K562 (cell line): ENCODE results near the gene UBE2G2. TPM values are rescaled to one million over a fixed set of nuclear protein-coding genes. Genes with fewer than 3 reads are reported as not detected.

Source experiments
- IRF2 ChIP-seq: sonication (generic); formaldehyde crosslinking; IDR thresholded peaks from 2 replicates; pipeline ENCODE4 v1.8.1; 2022; ENCODE audit warnings: mild to moderate bottlenecking, missing genetic modification reagents
- JUN ChIP-seq, 2 experiments: sonication (generic) in 1 of 2; formaldehyde crosslinking in 1 of 2; IDR thresholded peaks; 2 replicates each; pipeline versions ENCODE4 v1.6.1 to v1.8.0; 2012 to 2022; ENCODE audit warnings: borderline replicate concordance in 2 of 2, mild to moderate bottlenecking in 2 of 2, improper control_type of control experiment in 1 of 2, low read depth in 1 of 2, low read length in 1 of 2, missing genetic modification reagents in 1 of 2
- NR2F6 ChIP-seq: fragments of 450-650 bp; formaldehyde crosslinking; IDR thresholded peaks from 2 replicates; pipeline ENCODE4 v1.4.0; 2020; ENCODE audit warnings: mild to moderate bottlenecking
- RBFOX2 ChIP-seq: fragments of 200-400 bp; formaldehyde crosslinking; IDR thresholded peaks from 2 replicates; pipeline ENCODE4 v1.6.1; 2017; ENCODE audit warnings: low read depth, mild to moderate bottlenecking, low read length, moderate library complexity
- polyA plus RNA-seq, 8 experiments: library from polyadenylated mRNA; depleted of rRNA in 4 of 8; stranded (reverse) in 5 of 8; unstranded in 3 of 8; fragments of >200 nt; fragmentation: Nextera tagmentation in 2 of 8; fragmentation: Illumina TruSeq in 1 of 8; extraction: Ambion mirVana in 2 of 8; extraction: Trizol in 1 of 8; gene quantifications; 2 replicates each; pipeline versions ENCODE4 v1.2.1 to v1.2.3, GENCODE V29; 2011 to 2014; ENCODE audit warnings: inconsistent platforms in 1 of 8, missing spikeins in 1 of 8
- total RNA-seq, 7 experiments: library from RNA; depleted of rRNA in 6 of 7; stranded (reverse); fragments of >200 nt in 6 of 7; fragmentation: Illumina TruSeq in 2 of 7; extraction: Trizol in 2 of 7; gene quantifications; 2 replicates each; pipeline versions ENCODE4 v1.2.1 to v1.2.3, GENCODE V29; 2011 to 2021; ENCODE audit warnings: low replicate concordance in 1 of 7
- TF ChIP-seq, protein P1 (sequence below): fragments of 250-450 bp; sonication (Bioruptor Pico); IDR thresholded peaks from 2 replicates; pipeline ENCODE4 v1.8.0; 2022; ENCODE audit warnings: inconsistent platforms
- TF ChIP-seq, protein P2 (sequence below): fragments of 250-450 bp; sonication (Bioruptor Pico); IDR thresholded peaks from 2 replicates; pipeline ENCODE4 v1.5.0; 2020; ENCODE audit warnings: mild to moderate bottlenecking
- TF ChIP-seq, protein P3 (sequence below): sonication (generic); formaldehyde crosslinking; IDR thresholded peaks from 2 replicates; pipeline ENCODE4 v1.8.1; 2022; ENCODE audit warnings: missing genetic modification reagents
- TF ChIP-seq, protein P4 (sequence below), 2 experiments: fragments of 450-650 bp in 1 of 2; sonication (generic) in 1 of 2; formaldehyde crosslinking in 1 of 2; IDR thresholded peaks; 2 replicates each; pipeline versions ENCODE4 v1.7.1 to v1.9.0; 2016 to 2022; ENCODE audit warnings: inconsistent platforms in 1 of 2, mild to moderate bottlenecking in 1 of 2, missing genetic modification reagents in 1 of 2
- TF ChIP-seq, protein P5 (sequence below): fragments of 250-450 bp; sonication (Bioruptor Pico); IDR thresholded peaks from 2 replicates; pipeline ENCODE4 v1.8.0; 2022; ENCODE audit warnings: inconsistent platforms, mild to moderate bottlenecking, moderate library complexity, borderline replicate concordance

Gene UBE2G2
- total and polyA plus RNA-seq, 9 of the 15 experiments (the other 6 are each of a cell fraction or from before 2014, with no cell fraction given), result 47.5 to 225 (median 140) TPM

DNA sequence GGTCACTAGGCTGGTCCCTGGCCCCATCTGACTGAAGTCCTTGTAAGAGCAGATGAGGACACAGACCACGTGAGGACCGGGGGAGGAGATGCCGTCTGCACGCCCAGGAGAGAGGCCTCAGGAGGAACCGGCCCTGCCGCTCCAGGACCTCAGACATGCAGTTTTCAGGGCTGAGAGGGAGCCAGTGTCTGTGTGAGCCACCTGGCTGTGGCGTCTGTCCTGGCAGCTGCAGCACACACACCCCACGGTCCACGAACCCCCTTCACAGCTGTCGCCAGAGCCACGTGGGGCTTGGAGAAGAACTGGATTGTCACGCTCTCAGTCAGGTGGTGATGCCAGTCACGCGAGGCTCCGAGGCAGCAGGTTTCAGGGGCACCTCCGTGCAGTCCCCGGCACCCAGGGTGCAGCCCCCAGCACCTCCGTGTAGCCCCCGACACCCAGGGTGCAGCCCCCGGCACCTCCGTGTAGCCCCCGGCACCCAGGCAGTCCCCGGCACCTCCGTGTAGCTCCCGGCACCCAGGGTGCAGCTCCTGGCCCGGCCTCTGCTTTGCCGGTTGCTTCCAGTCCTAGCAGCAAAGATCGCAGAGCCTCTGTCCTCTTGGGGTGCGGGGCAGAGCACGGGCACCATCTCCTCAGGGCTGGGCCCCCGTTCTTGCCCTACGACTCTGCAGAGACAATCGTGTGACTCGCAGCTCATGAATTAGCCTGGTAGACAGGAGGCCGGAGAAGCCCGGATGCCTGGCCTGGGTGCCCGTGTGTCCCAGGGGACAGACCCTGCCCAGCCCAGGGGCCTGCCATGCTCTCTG, 35.2 kb upstream of the UBE2G2 start (continued):
- TF ChIP-seq, protein P1, sequence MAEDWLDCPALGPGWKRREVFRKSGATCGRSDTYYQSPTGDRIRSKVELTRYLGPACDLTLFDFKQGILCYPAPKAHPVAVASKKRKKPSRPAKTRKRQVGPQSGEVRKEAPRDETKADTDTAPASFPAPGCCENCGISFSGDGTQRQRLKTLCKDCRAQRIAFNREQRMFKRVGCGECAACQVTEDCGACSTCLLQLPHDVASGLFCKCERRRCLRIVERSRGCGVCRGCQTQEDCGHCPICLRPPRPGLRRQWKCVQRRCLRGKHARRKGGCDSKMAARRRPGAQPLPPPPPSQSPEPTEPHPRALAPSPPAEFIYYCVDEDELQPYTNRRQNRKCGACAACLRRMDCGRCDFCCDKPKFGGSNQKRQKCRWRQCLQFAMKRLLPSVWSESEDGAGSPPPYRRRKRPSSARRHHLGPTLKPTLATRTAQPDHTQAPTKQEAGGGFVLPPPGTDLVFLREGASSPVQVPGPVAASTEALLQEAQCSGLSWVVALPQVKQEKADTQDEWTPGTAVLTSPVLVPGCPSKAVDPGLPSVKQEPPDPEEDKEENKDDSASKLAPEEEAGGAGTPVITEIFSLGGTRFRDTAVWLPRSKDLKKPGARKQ (CRISPR knock-in tag), result no peak
- TF ChIP-seq IRF2 (CRISPR knock-in tag) (no peak), RBFOX2 (0 out of 2 replicates have a peak, but pooled peaks have one; percentile 16), NR2F6 (CRISPR knock-in tag) (no peak), JUN (IDR thresholded peaks at IDR 0.05; ENCODE audit: borderline replicate concordance, low read depth, low read length) (peak; percentile 44; the same call in 1 of the 2 replicates), JUN (CRISPR knock-in tag; IDR thresholded peaks at IDR 0.05; ENCODE audit: borderline replicate concordance) (no peak)
- TF ChIP-seq, protein P2, sequence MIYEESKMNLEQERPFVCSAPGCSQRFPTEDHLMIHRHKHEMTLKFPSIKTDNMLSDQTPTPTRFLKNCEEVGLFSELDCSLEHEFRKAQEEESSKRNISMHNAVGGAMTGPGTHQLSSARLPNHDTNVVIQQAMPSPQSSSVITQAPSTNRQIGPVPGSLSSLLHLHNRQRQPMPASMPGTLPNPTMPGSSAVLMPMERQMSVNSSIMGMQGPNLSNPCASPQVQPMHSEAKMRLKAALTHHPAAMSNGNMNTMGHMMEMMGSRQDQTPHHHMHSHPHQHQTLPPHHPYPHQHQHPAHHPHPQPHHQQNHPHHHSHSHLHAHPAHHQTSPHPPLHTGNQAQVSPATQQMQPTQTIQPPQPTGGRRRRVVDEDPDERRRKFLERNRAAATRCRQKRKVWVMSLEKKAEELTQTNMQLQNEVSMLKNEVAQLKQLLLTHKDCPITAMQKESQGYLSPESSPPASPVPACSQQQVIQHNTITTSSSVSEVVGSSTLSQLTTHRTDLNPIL, result no peak
- TF ChIP-seq, protein P3, sequence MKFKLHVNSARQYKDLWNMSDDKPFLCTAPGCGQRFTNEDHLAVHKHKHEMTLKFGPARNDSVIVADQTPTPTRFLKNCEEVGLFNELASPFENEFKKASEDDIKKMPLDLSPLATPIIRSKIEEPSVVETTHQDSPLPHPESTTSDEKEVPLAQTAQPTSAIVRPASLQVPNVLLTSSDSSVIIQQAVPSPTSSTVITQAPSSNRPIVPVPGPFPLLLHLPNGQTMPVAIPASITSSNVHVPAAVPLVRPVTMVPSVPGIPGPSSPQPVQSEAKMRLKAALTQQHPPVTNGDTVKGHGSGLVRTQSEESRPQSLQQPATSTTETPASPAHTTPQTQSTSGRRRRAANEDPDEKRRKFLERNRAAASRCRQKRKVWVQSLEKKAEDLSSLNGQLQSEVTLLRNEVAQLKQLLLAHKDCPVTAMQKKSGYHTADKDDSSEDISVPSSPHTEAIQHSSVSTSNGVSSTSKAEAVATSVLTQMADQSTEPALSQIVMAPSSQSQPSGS (CRISPR knock-in tag), result no peak
- TF ChIP-seq, protein P4, sequence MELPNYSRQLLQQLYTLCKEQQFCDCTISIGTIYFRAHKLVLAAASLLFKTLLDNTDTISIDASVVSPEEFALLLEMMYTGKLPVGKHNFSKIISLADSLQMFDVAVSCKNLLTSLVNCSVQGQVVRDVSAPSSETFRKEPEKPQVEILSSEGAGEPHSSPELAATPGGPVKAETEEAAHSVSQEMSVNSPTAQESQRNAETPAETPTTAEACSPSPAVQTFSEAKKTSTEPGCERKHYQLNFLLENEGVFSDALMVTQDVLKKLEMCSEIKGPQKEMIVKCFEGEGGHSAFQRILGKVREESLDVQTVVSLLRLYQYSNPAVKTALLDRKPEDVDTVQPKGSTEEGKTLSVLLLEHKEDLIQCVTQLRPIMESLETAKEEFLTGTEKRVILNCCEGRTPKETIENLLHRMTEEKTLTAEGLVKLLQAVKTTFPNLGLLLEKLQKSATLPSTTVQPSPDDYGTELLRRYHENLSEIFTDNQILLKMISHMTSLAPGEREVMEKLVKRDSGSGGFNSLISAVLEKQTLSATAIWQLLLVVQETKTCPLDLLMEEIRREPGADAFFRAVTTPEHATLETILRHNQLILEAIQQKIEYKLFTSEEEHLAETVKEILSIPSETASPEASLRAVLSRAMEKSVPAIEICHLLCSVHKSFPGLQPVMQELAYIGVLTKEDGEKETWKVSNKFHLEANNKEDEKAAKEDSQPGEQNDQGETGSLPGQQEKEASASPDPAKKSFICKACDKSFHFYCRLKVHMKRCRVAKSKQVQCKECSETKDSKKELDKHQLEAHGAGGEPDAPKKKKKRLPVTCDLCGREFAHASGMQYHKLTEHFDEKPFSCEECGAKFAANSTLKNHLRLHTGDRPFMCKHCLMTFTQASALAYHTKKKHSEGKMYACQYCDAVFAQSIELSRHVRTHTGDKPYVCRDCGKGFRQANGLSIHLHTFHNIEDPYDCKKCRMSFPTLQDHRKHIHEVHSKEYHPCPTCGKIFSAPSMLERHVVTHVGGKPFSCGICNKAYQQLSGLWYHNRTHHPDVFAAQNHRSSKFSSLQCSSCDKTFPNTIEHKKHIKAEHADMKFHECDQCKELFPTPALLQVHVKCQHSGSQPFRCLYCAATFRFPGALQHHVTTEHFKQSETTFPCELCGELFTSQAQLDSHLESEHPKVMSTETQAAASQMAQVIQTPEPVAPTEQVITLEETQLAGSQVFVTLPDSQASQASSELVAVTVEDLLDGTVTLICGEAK (IDR thresholded peaks at IDR 0.05), result no peak
- TF ChIP-seq, protein P4 (CRISPR knock-in tag; IDR thresholded peaks at IDR 0.05), result no peak
- TF ChIP-seq, protein P5, sequence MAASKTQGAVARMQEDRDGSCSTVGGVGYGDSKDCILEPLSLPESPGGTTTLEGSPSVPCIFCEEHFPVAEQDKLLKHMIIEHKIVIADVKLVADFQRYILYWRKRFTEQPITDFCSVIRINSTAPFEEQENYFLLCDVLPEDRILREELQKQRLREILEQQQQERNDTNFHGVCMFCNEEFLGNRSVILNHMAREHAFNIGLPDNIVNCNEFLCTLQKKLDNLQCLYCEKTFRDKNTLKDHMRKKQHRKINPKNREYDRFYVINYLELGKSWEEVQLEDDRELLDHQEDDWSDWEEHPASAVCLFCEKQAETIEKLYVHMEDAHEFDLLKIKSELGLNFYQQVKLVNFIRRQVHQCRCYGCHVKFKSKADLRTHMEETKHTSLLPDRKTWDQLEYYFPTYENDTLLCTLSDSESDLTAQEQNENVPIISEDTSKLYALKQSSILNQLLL (CRISPR knock-in tag), result no peak
